ENCODE results near the gene PRAMEF1.
"Not testable (repeated sequence)": the region's sequence is repeated elsewhere in the genome, so short reads cannot be mapped to it uniquely, and the experiment has no call there.

The PRAMEF1 gene

GRCh38 chr1:12791097-12791496, at the start of gene PRAMEF1:
Gene PRAMEF1, plus strand, starts transcription at chr1:12791397. Its CDS starts 1,831 bp downstream, at chr1:12793228.
- not testable (repeated sequence) for H3K79me2 ChIP-seq (ENCODE audit: control insufficient read depth, insufficient read depth, low read length, unreplicated experiment); H2AFZ ChIP-seq (ENCODE audit: low read length, unreplicated experiment); H3K4me1 ChIP-seq (ENCODE audit: control insufficient read depth, insufficient read depth, low read length, unreplicated experiment); H3K36me3 ChIP-seq (ENCODE audit: insufficient read depth, low read length); H3K4me3 ChIP-seq (ENCODE audit: low read depth, low read length); H3K27me3 ChIP-seq (ENCODE audit: insufficient read depth, low read length); H3K27ac ChIP-seq (ENCODE audit: low read depth, low read length)

DNA sequence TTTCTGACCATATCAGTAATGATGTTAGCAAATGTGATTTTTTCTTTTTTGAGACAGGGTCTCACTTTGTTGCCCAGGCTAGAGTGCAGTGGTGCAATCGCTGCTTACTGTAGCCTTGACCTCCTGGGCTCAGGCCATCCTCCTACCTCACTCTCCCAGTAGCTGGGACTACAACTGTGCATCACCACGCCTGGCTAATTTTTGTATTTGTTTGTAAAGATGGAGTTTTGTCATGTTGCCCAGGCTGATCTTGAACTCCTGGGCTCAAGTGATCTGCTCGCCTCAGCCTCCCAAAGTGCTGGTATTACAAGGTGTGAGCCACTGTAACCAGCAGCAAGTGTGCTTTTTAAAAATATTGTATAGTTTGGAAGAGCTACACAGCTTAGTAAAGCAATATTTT, 49.3 kb upstream of the PRAMEF1 start:
- Histone ChIP-seq H3K79me2 (ENCODE audit: control insufficient read depth, insufficient read depth, low read length, unreplicated experiment) (no peaks in the 10 kb centered on the region), H2AFZ (ENCODE audit: low read length, unreplicated experiment) (no peak overlapping the region), H3K27ac (ENCODE audit: low read depth, low read length) (no peak overlapping the region), H3K36me3 (ENCODE audit: insufficient read depth, low read length) (no peaks in the 10 kb centered on the region), H3K4me3 (ENCODE audit: low read depth, low read length) (no peak overlapping the region), H3K4me1 (ENCODE audit: control insufficient read depth, insufficient read depth, low read length, unreplicated experiment) (no peaks in the 10 kb centered on the region), H3K27me3 (ENCODE audit: insufficient read depth, low read length) (0 out of 2 replicates have a peak, but pooled peaks cover 2% of the 10 kb centered on the region)

- Histone ChIP-seq H3K79me2 (ENCODE audit: control insufficient read depth, insufficient read depth, low read length, unreplicated experiment) (no peaks in the 10 kb centered on the region), H3K27me3 (ENCODE audit: insufficient read depth, low read length) (no peaks in the 10 kb centered on the region), H3K27ac (ENCODE audit: low read depth, low read length) (no peak overlapping the region), H3K4me3 (ENCODE audit: low read depth, low read length) (no peak overlapping the region), H2AFZ (ENCODE audit: low read length, unreplicated experiment) (no peak overlapping the region), H3K4me1 (ENCODE audit: control insufficient read depth, insufficient read depth, low read length, unreplicated experiment) (no peaks in the 10 kb centered on the region), H3K36me3 (ENCODE audit: insufficient read depth, low read length) (no peaks in the 10 kb centered on the region)
These were observed 45.8 kb upstream of the PRAMEF1 start for GRCh38 chr1:12745126-12745991.

DNA sequence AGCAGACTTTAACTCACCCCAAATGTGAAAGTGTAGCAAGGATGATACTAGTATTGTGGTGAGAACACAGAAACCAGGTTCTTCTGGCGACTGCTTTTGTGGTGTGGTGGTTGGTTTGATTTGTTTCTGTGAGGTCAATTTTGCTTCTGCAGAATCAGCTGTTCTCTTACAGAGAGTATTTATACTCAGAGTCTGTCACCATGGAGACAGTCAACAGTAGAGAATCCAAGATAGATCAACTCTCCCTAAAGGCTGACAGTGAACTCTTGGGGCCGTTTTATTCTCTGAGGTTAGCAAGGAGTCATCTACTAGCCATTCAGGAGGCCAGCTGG, 45.2 kb upstream of the PRAMEF1 start, which contains the start of gene CFAP107:
TSS of gene CFAP107 (plus strand) at position 209 of the 332 bp plus-strand sequence. CDS start 231 bp downstream, outside the sequence.
- Histone ChIP-seq H3K27me3 (ENCODE audit: insufficient read depth, low read length) (no peaks in the 10 kb centered on the region), H3K4me1 (ENCODE audit: control insufficient read depth, insufficient read depth, low read length, unreplicated experiment) (no peaks in the 10 kb centered on the region), H3K36me3 (ENCODE audit: insufficient read depth, low read length) (no peaks in the 10 kb centered on the region), H3K79me2 (ENCODE audit: control insufficient read depth, insufficient read depth, low read length, unreplicated experiment) (no peaks in the 10 kb centered on the region), H3K27ac (ENCODE audit: low read depth, low read length) (no peak within 1 kb of the TSS), H2AFZ (ENCODE audit: low read length, unreplicated experiment) (no peak within 1 kb of the TSS), H3K4me3 (ENCODE audit: low read depth, low read length) (no peak within 1 kb of the TSS)

- Histone ChIP-seq H2AFZ (ENCODE audit: low read length, unreplicated experiment) (no peak overlapping the region), H3K4me3 (ENCODE audit: low read depth, low read length) (no peak overlapping the region), H3K27me3 (ENCODE audit: insufficient read depth, low read length) (no peaks in the 10 kb centered on the region; the same call in 1 of the 2 replicates), H3K4me1 (ENCODE audit: control insufficient read depth, insufficient read depth, low read length, unreplicated experiment) (no peaks in the 10 kb centered on the region), H3K27ac (ENCODE audit: low read depth, low read length) (no peak overlapping the region), H3K36me3 (ENCODE audit: insufficient read depth, low read length) (no peaks in the 10 kb centered on the region), H3K79me2 (ENCODE audit: control insufficient read depth, insufficient read depth, low read length, unreplicated experiment) (no peaks in the 10 kb centered on the region)
These were observed 42.3 kb upstream of the PRAMEF1 start for GRCh38 chr1:12748778-12749355.

- H3K4me1 ChIP-seq (ENCODE audit: control insufficient read depth, insufficient read depth, low read length, unreplicated experiment) = no peaks in the 10 kb centered on the region
- H3K27me3 ChIP-seq (ENCODE audit: insufficient read depth, low read length) = no peaks in the 10 kb centered on the region; the same call in 1 of the 2 replicates
- no peaks in the 10 kb centered on the region for H3K79me2 ChIP-seq (ENCODE audit: control insufficient read depth, insufficient read depth, low read length, unreplicated experiment)
- no peaks in the 10 kb centered on the region for H3K36me3 ChIP-seq (ENCODE audit: insufficient read depth, low read length)
- H3K4me3 ChIP-seq (ENCODE audit: low read depth, low read length) = no peak overlapping the region
- H3K27ac ChIP-seq (ENCODE audit: low read depth, low read length) = no peak overlapping the region
- no peak overlapping the region for H2AFZ ChIP-seq (ENCODE audit: low read length, unreplicated experiment)
These were observed 36.5 kb upstream of the PRAMEF1 start for GRCh38 chr1:12754738-12755137.

DNA sequence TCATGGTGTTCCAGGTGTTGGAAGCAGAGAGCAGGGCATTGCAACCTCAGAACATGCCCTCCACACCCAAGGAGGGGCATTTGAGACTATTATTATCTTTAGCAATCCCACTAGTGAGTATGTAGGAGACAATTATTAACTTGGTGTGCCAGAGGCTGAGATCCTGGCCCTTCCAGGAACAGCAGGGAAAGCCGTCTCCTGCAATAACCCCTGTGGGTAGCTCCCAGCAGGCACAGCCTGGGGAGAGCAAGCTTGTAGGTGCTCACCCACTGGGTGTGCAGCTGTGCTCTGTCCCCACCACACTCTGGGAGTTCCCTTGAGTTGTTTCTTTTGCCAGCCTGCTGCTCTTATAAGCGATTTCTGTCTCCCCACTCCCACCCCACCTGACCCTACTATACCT, 34.9 kb upstream of the PRAMEF1 start:
- no peak overlapping the region for H3K27ac ChIP-seq (ENCODE audit: low read depth, low read length)
- H2AFZ ChIP-seq (ENCODE audit: low read length, unreplicated experiment) = no peak overlapping the region
- no peaks in the 10 kb centered on the region for H3K79me2 ChIP-seq (ENCODE audit: control insufficient read depth, insufficient read depth, low read length, unreplicated experiment)
- H3K4me1 ChIP-seq (ENCODE audit: control insufficient read depth, insufficient read depth, low read length, unreplicated experiment) = no peaks in the 10 kb centered on the region
- no peak overlapping the region for H3K4me3 ChIP-seq (ENCODE audit: low read depth, low read length)
- no peaks in the 10 kb centered on the region for H3K36me3 ChIP-seq (ENCODE audit: insufficient read depth, low read length)
- H3K27me3 ChIP-seq (ENCODE audit: insufficient read depth, low read length) = no peaks in the 10 kb centered on the region; the same call in 1 of the 2 replicates

DNA sequence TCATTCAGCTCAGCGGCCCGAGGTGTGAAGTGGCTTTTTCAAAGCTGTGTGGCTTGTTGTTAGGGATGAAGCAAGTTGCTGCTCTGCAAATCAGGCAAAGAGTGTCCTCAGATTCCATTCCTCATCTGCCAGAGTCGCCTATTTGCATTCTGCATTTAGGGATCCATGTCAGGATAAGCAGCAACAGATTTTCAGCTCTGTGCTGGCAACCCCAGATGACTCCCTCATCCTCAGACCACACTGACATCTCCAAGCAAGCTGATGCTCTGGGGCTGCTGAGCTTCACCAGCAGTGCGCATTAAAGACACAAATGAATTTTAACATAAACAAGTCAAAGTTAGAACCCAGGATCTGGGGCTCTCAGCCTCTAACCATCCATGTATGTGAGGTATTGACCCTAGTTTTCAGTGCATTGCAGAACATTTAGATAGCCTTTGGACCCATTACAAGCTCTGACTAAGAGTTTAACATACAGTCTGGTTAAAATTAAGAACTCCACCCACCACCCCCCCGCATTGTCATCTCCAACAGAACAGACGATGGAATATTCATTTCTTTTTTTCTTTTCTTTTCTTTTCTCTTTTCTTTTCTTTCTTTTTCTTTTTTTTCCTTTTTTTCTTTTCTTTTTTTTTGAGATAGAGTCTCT, 34.3 kb upstream of the PRAMEF1 start:
- Histone ChIP-seq H3K27me3 (ENCODE audit: insufficient read depth, low read length) (no peaks in the 10 kb centered on the region; the same call in 1 of the 2 replicates), H3K79me2 (ENCODE audit: control insufficient read depth, insufficient read depth, low read length, unreplicated experiment) (no peaks in the 10 kb centered on the region), H2AFZ (ENCODE audit: low read length, unreplicated experiment) (no peak overlapping the region), H3K4me3 (ENCODE audit: low read depth, low read length) (no peak overlapping the region), H3K36me3 (ENCODE audit: insufficient read depth, low read length) (no peaks in the 10 kb centered on the region), H3K4me1 (ENCODE audit: control insufficient read depth, insufficient read depth, low read length, unreplicated experiment) (no peaks in the 10 kb centered on the region), H3K27ac (ENCODE audit: low read depth, low read length) (no peak overlapping the region)

- Histone ChIP-seq H3K4me3 (ENCODE audit: low read depth, low read length) (no peak overlapping the region), H3K27me3 (ENCODE audit: insufficient read depth, low read length) (no peaks in the 10 kb centered on the region; the same call in 1 of the 2 replicates), H3K36me3 (ENCODE audit: insufficient read depth, low read length) (no peaks in the 10 kb centered on the region), H3K4me1 (ENCODE audit: control insufficient read depth, insufficient read depth, low read length, unreplicated experiment) (no peaks in the 10 kb centered on the region), H2AFZ (ENCODE audit: low read length, unreplicated experiment) (no peak overlapping the region), H3K79me2 (ENCODE audit: control insufficient read depth, insufficient read depth, low read length, unreplicated experiment) (no peaks in the 10 kb centered on the region), H3K27ac (ENCODE audit: low read depth, low read length) (no peak overlapping the region)
These were observed 33.4 kb upstream of the PRAMEF1 start for GRCh38 chr1:12757836-12758235.

DNA sequence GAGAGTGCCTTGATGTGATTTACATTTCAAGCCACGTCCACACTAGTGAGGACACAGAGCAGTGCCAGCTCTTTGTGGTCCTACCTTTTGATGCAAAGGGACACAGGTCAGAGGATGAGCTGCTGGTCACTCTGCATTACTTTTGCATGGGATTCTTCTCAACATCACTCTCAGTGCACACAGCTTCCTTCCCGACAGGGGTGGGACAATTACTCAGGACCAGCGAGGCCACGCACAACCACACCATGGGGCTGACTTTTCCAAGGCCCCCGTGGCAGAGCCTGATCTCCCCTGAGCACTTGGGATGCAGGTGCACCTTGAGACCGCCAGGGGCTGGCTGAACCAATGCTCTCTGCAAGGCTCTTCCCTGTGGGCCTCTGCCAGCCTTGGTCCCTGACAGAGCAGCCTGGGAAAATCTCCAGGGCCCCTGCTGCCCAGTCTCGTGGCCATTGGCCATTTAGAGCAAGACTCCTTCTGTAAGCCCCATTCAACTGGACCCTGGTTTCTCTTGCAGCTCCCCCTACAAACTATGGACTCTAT, 30.9 kb upstream of the PRAMEF1 start:
- H3K27me3 ChIP-seq (ENCODE audit: insufficient read depth, low read length) = no peaks in the 10 kb centered on the region
- H3K27ac ChIP-seq (ENCODE audit: low read depth, low read length) = no peak overlapping the region
- H3K4me1 ChIP-seq (ENCODE audit: control insufficient read depth, insufficient read depth, low read length, unreplicated experiment) = no peaks in the 10 kb centered on the region
- H2AFZ ChIP-seq (ENCODE audit: low read length, unreplicated experiment) = no peak overlapping the region
- H3K4me3 ChIP-seq (ENCODE audit: low read depth, low read length) = no peak overlapping the region
- no peaks in the 10 kb centered on the region for H3K36me3 ChIP-seq (ENCODE audit: insufficient read depth, low read length)
- no peaks in the 10 kb centered on the region for H3K79me2 ChIP-seq (ENCODE audit: control insufficient read depth, insufficient read depth, low read length, unreplicated experiment)
